Ishikawa (cell line): ENCODE measurements around the gene NCAPH2.

ENCODE experiments used
- CEBPB ChIP-seq: IDR thresholded peaks from 2 replicates; pipeline ENCODE4 v1.6.1; 2012
- CREB1 ChIP-seq: IDR thresholded peaks from 2 replicates; pipeline ENCODE4 v1.6.1; 2012; ENCODE audit warnings: low read depth
- EGR1 ChIP-seq: IDR thresholded peaks from 2 replicates; pipeline ENCODE4 v1.6.1; 2012
- EP300 ChIP-seq: IDR thresholded peaks from 2 replicates; pipeline ENCODE4 v1.6.1; 2012; ENCODE audit warnings: borderline replicate concordance
- FOXM1 ChIP-seq: IDR thresholded peaks from 2 replicates; pipeline ENCODE4 v1.6.1; 2012; ENCODE audit warnings: low read depth, borderline replicate concordance
- MAX ChIP-seq: IDR thresholded peaks from 2 replicates; pipeline ENCODE4 v1.6.1; 2012
- NFIC ChIP-seq: IDR thresholded peaks from 2 replicates; pipeline ENCODE4 v1.6.1; 2012
- RAD21 ChIP-seq: IDR thresholded peaks from 2 replicates; pipeline ENCODE4 v1.6.1; 2012; ENCODE audit warnings: low read depth
- REST ChIP-seq: IDR thresholded peaks from 2 replicates; pipeline ENCODE4 v1.6.1; 2012; ENCODE audit warnings: low read depth, mild to moderate bottlenecking
- TAF1 ChIP-seq: IDR thresholded peaks from 2 replicates; pipeline ENCODE4 v1.6.1; 2012; ENCODE audit warnings: low read depth, mild to moderate bottlenecking
- TCF12 ChIP-seq: IDR thresholded peaks from 2 replicates; pipeline ENCODE4 v1.6.1; 2012; ENCODE audit warnings: low read depth
- TEAD4 ChIP-seq: IDR thresholded peaks from 2 replicates; pipeline ENCODE4 v1.6.1; 2012
- USF1 ChIP-seq: IDR thresholded peaks from 2 replicates; pipeline ENCODE4 v1.6.1; 2012
- YY1 ChIP-seq: IDR thresholded peaks from 2 replicates; pipeline ENCODE4 v1.6.1; 2012; ENCODE audit warnings: low read depth
- ZBTB7A ChIP-seq: IDR thresholded peaks from 2 replicates; pipeline ENCODE4 v1.6.1; 2012; ENCODE audit warnings: low read depth

Gene NCAPH2

GRCh38 chr22:50521710-50522109 lies 13.7 kb downstream of the NCAPH2 start:
- TF ChIP-seq NFIC (no peak), FOXM1 (no peak), TAF1 (no peak), TEAD4 (no peak), TCF12 (no peak), REST (no peak), YY1 (no peak), MAX (no peak), RAD21 (no peak), EP300 (no peak), CEBPB (no peak), CREB1 (no peak), USF1 (no peak), EGR1 (no peak), ZBTB7A (no peak)

GRCh38 chr22:50522208-50522805 lies 14.3 kb downstream of the NCAPH2 start:
- no peak for TF ChIP-seq YY1
- TF ChIP-seq RAD21 = no peak
- no peak for TF ChIP-seq CREB1
- TF ChIP-seq TCF12 = no peak
- TF ChIP-seq TEAD4 = no peak
- no peak for TF ChIP-seq USF1
- TF ChIP-seq REST = no peak
- TF ChIP-seq ZBTB7A = no peak
- TF ChIP-seq EGR1 = no peak
- TF ChIP-seq CEBPB = no peak
- TF ChIP-seq TAF1 = no peak
- TF ChIP-seq MAX = no peak
- no peak for TF ChIP-seq EP300
- no peak for TF ChIP-seq NFIC
- no peak for TF ChIP-seq FOXM1

- TF ChIP-seq TEAD4 = no peak
- no peak for TF ChIP-seq ZBTB7A
- no peak for TF ChIP-seq CEBPB
- TF ChIP-seq CREB1 = no peak
- no peak for TF ChIP-seq MAX
- TF ChIP-seq FOXM1 = no peak
- no peak for TF ChIP-seq NFIC
- no peak for TF ChIP-seq RAD21
- TF ChIP-seq EP300 = no peak
- no peak for TF ChIP-seq TAF1
- no peak for TF ChIP-seq TCF12
- no peak for TF ChIP-seq REST
- TF ChIP-seq YY1 = no peak
- no peak for TF ChIP-seq USF1
Measured at GRCh38 chr22:50522806-50523438, 14.9 kb downstream of the NCAPH2 start.
